H54 (cell line): ENCODE results near the gene ORMDL3.

Experiments
- DNase-seq: peaks from one replicate; pipeline ENCODE4 v3.0.0; 2011; ENCODE audit warnings: low spot score, mixed read lengths; ENCODE audit not compliant: insufficient read length
- FAIRE-seq: peaks from 3 replicates; lab custom pipeline; 2011; peaks lifted over from hg19 to GRCh38; lab: Jason Lieb, UNC
- POLR2A ChIP-seq: IDR thresholded peaks from 2 replicates; pipeline ENCODE4 v1.6.1; 2011; ENCODE audit warnings: low read depth, mild to moderate bottlenecking, low read length

ORMDL3 gene

GRCh38 chr17:39938140-39938869, 10.9 kb upstream of the ORMDL3 start:
- no peak for DNase-seq
- TF ChIP-seq POLR2A = no peak
- no peak for FAIRE-seq

DNA sequence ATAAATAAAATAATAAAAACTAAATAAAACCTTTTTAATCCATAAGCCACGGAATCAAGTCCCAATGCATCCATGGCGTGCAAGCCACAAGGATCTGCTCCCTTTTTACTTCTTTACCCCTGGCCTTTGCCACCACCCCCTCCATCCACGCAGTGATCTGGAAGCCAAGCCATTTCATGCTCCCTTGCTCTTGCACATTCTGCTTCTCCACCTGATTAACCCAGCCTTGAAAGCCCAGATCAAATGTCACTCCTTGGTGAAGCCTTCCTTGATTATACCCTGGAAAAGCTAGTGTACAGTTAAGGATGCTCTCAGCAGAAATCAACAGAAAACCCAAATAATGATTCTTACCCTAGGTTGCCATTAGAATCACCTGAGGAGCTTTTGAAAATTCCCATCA, 10.0 kb upstream of the ORMDL3 start:
- no peak for TF ChIP-seq POLR2A
- FAIRE-seq (no peak), DNase-seq (no peak)

DNA sequence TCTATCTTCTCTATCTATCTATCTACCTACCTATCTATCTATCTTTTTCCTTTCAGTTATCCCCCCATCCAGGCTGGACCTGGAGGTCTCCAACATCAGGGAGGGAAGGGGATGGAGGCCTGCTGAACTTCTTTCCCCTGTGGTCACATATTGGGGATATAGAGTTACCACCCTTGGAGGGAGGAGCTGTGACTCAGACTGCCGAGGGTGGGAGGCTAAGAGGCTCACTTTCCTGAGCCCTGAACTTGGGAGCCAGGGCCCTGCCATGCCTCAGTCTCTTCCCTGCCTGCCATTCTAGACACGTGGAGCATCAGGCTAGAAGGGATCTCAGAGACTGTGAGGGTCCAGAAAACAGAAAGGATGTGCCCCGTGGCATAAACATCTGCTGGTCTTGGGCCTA, 8.5 kb upstream of the ORMDL3 start:
- FAIRE-seq = no peak
- peak; percentile 37 for DNase-seq
- no peak for TF ChIP-seq POLR2A

DNA sequence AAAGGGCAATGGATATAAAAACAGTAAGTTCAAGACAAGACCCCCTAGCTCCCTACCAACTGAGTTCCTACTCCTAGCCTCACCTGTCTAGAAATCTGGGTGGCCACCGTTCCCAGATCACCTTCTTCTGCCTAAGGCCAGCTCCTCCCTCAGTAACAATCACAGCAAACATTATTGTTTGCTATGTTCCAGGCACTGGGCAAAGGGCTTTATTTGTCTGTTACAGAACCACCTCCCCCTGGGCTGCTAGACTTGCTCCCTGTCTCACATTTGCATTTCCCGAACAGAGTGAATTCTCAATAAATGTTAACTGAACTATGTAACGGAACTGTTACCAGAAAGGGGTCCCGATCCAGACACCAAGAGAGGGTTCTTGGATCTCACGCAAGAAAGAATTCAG, 6.9 kb upstream of the ORMDL3 start:
- no peak for DNase-seq
- no peak for TF ChIP-seq POLR2A
- no peak for FAIRE-seq

DNA sequence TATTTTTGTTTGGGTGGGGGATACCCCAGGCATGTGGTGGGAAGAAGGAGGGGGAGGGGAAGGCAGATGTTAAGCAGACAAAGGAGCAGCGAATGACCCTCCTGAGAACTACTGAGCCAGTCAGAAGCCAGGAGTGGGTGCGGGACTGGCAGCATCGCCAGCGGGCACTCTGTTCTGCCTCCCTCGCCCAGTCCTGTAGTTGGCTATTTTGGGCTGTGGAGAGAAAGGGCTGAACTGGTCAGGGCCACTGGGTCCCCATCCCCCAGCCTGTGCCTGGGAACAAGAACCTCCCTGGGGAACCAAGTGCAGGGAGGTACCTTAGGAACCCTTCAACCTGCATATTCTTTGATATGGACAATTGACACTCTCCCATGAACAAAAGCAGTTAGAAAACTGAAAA, 6.5 kb upstream of the ORMDL3 start:
- no peak for FAIRE-seq
- no peak for TF ChIP-seq POLR2A
- DNase-seq = no peak

GRCh38 chr17:39929646-39930407, 2.4 kb upstream of the ORMDL3 start:
- FAIRE-seq (no peak), DNase-seq (peak; percentile 42)
- no peak for TF ChIP-seq POLR2A

DNA sequence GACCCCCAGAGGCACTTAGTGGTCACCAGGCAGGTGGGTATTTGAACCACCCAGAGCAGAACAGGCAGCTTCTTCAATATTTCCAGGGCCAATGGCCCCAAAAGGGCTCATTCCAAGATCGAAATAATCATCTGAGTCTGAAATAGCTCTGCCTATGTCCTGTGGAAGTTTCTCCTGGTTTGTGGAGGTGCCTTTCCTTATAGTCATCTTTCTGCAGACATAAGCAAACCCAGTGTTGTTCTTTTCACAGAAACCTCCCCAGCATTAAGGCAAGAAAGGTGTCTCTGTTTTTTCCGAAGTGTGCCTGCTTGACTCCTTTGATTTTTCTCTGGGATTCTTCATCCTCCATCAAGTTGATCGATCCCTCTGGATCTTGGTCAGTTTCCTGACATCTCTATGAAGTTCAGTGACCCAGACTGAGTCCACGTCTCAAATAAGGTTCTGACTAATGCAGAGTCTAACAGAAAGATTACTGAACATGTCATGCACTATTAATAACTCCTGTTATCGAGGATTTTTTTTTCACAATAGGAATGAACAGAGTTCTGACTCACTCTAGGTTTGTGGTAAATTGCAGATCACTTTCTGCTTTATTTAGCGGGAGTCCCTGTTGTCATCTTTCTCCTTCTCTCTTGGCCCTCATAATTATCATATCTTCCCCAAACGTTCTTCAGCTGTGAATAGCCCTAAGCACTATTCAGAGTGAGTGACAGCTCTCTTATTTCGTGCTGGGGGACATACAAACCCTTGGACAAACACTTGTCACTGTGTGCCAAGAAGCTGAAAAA, 1.7 kb upstream of the ORMDL3 start:
- DNase-seq (peak; percentile 56), FAIRE-seq (no peak)
- no peak for TF ChIP-seq POLR2A

DNA sequence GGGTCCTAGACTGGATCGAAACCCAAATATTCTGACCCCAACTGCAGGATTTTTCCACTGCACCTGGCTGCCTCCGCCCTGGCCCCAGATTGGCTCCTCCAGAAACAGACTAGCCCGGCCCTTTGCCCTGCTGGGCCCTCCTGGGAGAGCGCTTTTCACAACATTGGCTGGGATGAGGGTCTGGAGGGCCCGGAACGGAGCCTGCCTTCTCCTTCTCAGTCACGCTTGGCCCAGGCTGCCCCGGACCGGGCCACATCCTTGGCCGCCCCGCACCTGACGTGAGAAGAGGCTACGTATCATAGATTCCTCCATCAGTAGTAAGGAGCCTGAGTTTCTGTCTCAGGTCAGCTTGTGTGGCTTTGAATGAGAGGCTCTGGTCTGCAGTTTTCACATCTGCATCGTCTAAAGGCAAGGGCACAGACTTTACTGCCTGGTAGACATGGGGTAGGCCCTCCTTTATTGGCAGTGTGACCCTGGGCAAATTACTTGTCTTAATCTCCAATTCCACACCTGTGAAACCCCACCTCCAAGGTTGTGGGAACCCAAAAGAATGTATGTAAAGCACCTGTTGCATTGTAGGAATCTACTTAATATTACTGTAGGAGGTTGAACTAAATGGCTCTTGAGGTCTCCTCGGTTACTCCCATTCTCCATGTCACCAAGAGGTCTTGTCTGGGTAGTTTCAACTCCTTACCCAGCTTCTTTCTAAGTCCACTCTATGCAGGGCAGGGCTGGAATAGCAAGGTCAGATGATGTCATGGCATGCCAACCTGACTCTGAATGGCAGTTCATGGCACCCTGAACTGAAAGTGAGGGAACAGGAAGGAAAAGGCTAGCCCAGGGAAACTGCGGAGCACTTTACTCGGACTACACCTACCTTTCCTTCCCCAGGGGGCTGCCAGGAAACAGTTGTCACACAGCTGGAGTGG, 792 bp upstream of the ORMDL3 start:
- DNase-seq (no peak), FAIRE-seq (no peak)
- TF ChIP-seq POLR2A = no peak

GRCh38 chr17:39926588-39927100, 757 bp downstream of the ORMDL3 start:
- DNase-seq = no peak
- no peak for FAIRE-seq

DNA sequence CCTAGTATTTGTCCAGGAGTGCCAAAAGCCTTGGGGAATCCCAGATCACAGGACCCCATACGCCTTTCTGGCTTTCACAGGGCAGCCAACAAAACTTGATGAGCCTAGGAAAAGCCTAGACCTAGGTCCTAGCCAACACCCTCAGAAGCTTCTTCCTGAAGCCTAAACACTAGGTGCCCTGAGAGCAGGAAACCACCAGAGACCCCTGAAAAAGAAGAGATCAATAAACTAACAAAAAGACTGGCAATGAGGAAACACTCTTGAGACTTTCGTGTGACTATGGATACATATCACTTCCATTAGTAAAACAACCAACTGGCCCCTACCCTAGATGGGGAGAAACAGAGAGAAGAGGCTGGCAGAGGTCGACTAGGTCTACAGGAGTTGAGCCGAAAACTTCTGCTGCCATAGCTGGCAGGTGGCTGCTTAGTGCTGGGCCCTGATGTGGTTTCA, 1.2 kb downstream of the ORMDL3 start:
- FAIRE-seq = no peak
- no peak for DNase-seq
- no peak for TF ChIP-seq POLR2A

More at GRCh38 chr17:39926588-39927100, 757 bp downstream of the ORMDL3 start:
- TF ChIP-seq POLR2A = no peak

DNA sequence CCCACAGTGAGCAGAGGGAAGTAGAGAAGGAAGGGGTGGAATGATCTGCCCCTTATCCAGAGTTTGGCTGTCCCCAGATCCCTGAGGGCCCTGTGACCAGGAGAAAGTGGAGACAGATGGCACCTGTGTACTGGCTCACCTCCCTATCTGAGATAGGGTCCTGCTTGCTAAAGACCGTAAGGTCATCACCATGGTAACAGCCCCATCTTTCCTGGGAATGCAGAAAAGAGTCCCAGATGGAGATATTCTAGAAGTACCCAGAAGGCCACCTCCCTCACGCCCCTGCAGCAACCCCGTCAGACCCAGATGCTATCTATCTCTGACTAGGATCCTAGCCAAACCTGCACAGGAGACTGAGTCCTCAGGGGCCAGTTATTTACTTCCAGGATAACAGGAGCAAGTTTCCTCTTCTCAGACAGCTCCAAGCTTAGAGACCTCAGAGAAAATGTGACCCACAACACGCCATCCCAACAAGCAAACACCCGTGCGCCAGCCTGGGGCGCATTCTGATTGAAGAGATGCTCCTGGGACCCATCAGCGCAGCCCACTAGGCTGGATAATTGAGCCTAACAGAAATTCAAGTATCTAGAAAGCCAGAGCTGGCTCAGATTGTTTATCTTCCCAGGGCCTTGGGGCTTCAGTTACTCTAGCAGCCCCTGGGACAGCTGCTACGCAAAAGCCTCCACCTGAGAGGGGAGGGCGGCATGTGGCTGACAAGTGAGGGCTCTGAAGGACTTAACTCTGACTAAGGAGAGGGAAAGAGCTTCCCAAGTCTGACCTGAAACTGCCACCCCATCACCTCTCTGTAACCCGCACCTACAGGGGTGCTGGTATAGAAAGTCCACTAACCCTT, 1.9 kb downstream of the ORMDL3 start:
- DNase-seq (no peak), FAIRE-seq (no peak)
- TF ChIP-seq POLR2A = no peak

DNA sequence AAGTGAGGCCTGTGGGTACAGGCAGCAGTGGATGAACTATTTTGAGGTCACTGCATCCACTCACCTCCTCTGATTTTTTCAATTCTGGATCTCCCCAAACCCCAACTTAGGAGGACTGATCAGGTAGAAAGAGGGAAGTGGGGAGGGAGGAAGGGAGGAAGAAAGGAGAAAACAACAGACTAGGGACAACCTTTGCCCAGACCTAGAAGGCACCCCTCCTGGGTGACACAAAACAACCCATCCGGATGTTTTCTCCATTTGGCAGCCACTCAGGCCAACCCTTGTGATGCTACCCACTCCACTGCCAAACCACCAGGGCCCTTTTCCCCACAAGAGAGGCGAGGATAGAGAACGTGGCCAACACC, 2.7 kb downstream of the ORMDL3 start:
- FAIRE-seq = no peak
- DNase-seq = no peak
- TF ChIP-seq POLR2A = no peak
